Body of pancreas (tissue), 4 donors: Measurements from ENCODE around the gene EDEM2. TPM values are rescaled to one million over a fixed set of nuclear protein-coding genes. Genes with fewer than 3 reads are reported as not detected.

Experiments used
- ATAC-seq: fragments of 150-250 bp; one replicate; pipeline ENCODE4 v1.9.1; 2016
- DNase-seq, 4 donors: peaks; one replicate each; pipeline ENCODE4 v3.0.0-alpha.2; 2019
- H3K27ac ChIP-seq, 4 donors: fragments of 200-600 bp; sonication (generic); 1 replicate in 3 of 4; 2 replicates in 1 of 4; pipeline versions ENCODE4 v1.5.1 to v1.6.1; 2016 to 2019; ENCODE audit warnings: mild to moderate bottlenecking in 1 of 4, mixed read lengths in 1 of 4, moderate library complexity in 1 of 4
- H3K27me3 ChIP-seq, 2 donors: fragments of 200-600 bp; sonication (generic); one replicate each; pipeline ENCODE4 v1.6.0; 2016; ENCODE audit warnings: mild to moderate bottlenecking in 1 of 2
- H3K36me3 ChIP-seq, 2 donors: fragments of 200-600 bp; sonication (generic); replicated peaks in 1 of 2; 2 replicates each; pipeline ENCODE4 v1.5.1; 2016; ENCODE audit warnings: low read depth in 2 of 2; ENCODE audit not compliant: insufficient read depth in 1 of 2
- H3K4me1 ChIP-seq: fragments of 200-600 bp; sonication (generic); one replicate; pipeline ENCODE4 v1.6.0; 2016
- H3K4me3 ChIP-seq, 2 donors: fragments of 200-600 bp; sonication (generic); 1 replicate in 1 of 2; 2 replicates in 1 of 2; pipeline ENCODE4 v1.5.1; 2016 to 2019
- H3K9me3 ChIP-seq, 3 donors: fragments of 200-600 bp; sonication (generic); 1 replicate in 2 of 3; 2 replicates in 1 of 3; pipeline ENCODE4 v1.5.1; 2016
- POLR2A ChIP-seq, 3 donors: fragments of 450-650 bp; IDR thresholded peaks; one replicate each; pipeline ENCODE4 v1.6.1; 2016; ENCODE audit warnings: antibody characterized with exemption in 3 of 3, mild to moderate bottlenecking in 2 of 3
- WGBS, 2 donors: methylation state at CpG; one replicate each; pipeline ENCODE4 v1.1.5; 2017; 5-methylcytosine and 5-hydroxymethylcytosine counted together
- intact Hi-C: fragments of 100-400 bp; cut with DNase I; formaldehyde crosslinking; loops from one replicate; pipeline ENCODE4 v1.15.1; 2023
- total RNA-seq, 2 donors: library from RNA; depleted of rRNA; stranded (reverse); fragments of >200 nt; gene quantifications; one replicate each; pipeline ENCODE4 v1.1.0, GENCODE V29; 2016
- TF ChIP-seq, protein P1 (sequence below), 7 experiments: fragments of 450-650 bp in 4 of 7; fragments of 200-600 bp in 3 of 7; sonication (generic) in 3 of 7; IDR thresholded peaks; one replicate each; pipeline ENCODE4 v1.5.1; 2016 to 2019; ENCODE audit warnings: antibody characterized with exemption in 7 of 7

Gene EDEM2
- total RNA-seq, 2 donors from 2014 or later, result 18.1 to 24.6 TPM

DNA sequence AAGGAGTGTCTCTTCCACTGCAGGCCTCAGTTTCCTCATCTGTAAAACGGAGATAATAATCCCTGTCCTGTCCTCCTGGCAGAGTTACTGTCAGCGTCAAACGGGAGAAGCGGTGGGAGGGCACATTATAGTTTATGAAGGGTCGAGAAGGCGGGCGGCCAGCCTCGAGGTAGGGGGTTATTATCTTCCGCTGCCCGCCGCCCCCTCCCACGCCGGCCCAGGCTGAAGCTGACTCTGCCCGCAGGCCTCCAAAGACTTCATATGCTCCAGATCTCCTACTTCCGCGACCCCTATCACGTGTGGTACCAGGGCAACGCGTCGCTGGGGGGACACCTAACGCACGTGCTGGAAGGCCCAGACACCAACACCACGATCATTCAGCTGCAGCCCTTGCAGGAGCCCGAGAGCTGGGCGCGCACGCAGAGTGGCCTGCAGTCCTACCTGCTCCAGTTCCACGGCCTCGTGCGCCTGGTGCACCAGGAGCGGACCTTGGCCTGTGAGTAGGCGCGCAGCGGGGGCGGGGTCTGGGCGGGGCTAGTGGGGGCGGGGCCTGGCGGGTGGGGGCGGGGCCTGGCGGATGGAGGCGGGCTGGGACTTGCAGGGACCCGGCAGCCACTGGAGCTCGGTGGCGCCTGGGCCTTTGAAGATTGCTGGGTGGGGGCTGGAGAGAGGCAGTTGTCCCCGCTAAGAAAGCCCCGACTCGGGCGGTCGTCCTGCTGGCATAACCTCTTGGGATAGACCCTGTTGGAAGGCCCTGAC lies 27.5 kb upstream of the EDEM2 start:
- Histone ChIP-seq H3K27ac (no peak overlapping the region), H3K4me3 (no peak overlapping the region), H3K27me3 (no peaks in the 10 kb centered on the region), H3K36me3 (no peaks in the 10 kb centered on the region), H3K9me3 (no peaks in the 10 kb centered on the region), H3K4me1 (peaks cover 16% of the 10 kb centered on the region)
- intact Hi-C loops, result no loop called here
- TF ChIP-seq, protein P1, sequence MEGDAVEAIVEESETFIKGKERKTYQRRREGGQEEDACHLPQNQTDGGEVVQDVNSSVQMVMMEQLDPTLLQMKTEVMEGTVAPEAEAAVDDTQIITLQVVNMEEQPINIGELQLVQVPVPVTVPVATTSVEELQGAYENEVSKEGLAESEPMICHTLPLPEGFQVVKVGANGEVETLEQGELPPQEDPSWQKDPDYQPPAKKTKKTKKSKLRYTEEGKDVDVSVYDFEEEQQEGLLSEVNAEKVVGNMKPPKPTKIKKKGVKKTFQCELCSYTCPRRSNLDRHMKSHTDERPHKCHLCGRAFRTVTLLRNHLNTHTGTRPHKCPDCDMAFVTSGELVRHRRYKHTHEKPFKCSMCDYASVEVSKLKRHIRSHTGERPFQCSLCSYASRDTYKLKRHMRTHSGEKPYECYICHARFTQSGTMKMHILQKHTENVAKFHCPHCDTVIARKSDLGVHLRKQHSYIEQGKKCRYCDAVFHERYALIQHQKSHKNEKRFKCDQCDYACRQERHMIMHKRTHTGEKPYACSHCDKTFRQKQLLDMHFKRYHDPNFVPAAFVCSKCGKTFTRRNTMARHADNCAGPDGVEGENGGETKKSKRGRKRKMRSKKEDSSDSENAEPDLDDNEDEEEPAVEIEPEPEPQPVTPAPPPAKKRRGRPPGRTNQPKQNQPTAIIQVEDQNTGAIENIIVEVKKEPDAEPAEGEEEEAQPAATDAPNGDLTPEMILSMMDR (IDR thresholded peaks at IDR 0.05), result no peak
- TF ChIP-seq POLR2A (IDR thresholded peaks at IDR 0.05), result no peak
- WGBS, 2 donors, result 60 to 74% methylated on average over 21 to 36 of the region's 49 CpGs
- peak; percentile 45 to 67 (median 61) for DNase-seq
- peak; percentile 50 for ATAC-seq

DNA sequence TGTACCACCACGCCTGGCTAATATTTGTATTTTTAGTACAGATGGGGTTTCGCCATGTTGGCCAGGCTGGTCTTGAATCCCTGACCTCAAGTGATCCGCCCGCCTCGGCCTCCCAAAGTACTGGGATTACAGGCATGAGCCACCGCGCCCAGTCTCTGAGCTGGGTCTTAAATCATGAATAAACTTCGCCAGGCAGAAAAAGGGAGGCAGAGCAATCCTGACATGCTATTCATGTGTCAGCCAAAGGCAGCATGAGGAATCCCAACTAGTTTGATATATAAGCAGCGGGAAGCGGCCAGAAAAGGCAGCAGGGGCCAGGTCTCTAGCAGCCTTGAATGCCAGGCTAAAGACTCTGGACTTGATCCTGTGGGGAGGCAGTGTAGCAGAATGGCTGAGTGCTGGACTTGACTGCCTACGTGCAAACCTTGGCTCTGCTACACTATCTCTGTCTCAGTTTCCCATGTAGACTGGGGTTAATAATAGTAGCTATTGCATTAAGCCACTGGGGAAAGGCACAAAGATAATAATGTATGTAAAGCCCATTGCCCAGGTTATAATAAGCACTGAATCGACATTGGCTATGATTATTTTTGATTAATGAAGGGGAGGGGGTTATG lies 26.5 kb upstream of the EDEM2 start:
- Histone ChIP-seq H3K9me3 (no peaks in the 10 kb centered on the region), H3K27ac (no peak overlapping the region), H3K36me3 (no peaks in the 10 kb centered on the region), H3K27me3 (no peaks in the 10 kb centered on the region), H3K4me1 (peaks cover 11% of the 10 kb centered on the region), H3K4me3 (no peak overlapping the region)
- TF ChIP-seq POLR2A (IDR thresholded peaks at IDR 0.05), result no peak
- TF ChIP-seq, protein P1 (IDR thresholded peaks at IDR 0.05), result no peak
- intact Hi-C loops, result no loop called here
- ATAC-seq, result no peak
- 94 to 95% methylated on average over 11 to 12 of the region's 12 CpGs for WGBS, 2 donors
- no peak for DNase-seq

DNA sequence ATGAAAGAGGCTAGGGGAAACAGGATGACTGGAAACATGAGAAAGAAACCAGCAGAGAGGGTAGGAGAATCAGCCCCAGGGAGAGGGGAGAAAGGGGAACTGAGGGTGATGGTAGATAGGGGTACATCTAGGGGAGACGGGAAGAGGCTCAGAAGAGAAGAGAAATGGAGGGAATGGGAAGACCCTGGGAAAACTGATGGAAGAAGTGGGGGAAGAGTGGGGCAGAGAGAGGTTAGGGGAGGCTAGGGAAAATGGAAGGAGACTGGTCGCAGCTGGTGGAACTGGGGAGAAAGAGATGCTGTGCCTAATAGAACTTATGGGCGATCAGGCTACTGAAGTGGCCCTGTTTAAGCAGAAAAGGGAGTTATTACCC lies 25.3 kb upstream of the EDEM2 start:
- DNase-seq, result no peak
- 81 to 85% methylated on average over 3 of the region's 3 CpGs for WGBS, 2 donors
- H3K27me3 ChIP-seq, result no peaks in the 10 kb centered on the region

DNA sequence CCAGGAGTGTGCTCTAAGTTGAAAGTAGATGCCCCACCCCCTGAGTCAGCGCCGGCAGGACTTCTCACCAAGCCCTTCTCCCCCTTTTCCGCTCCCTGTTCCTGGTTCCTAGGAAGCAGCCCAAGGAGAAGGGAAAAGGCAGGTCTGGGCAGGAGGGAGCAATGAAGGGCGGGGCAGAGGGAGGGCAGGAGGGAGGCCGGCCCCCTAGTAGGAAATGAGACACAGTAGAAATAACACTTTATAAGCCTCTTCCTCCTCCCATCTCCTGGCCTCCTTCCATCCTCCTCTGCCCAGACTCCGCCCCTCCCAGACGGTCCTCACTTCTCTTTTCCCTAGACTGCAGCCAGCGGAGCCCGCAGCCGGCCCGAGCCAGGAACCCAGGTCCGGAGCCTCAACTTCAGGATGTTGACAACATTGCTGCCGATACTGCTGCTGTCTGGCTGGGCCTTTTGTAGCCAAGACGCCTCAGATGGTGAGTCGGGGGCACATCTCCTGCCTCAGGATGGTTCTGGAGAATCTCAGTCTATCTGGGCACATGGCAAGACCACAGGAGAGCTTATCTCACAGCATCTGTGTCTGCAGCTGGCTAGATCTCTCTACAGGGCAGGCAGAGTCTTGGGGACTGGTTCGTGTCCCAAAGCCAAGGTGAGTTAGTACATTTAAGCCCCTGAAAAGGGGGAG lies 24.8 kb upstream of the EDEM2 start, which contains the start of gene PROCR:
TSS of gene PROCR (plus strand) at position 320 of the 681 bp plus-strand sequence. CDS start at position 403, 83 bp downstream.
- WGBS, 2 donors, result 4 to 5% methylated on average over 16 of the region's 16 CpGs
- H3K36me3 ChIP-seq, result no peaks in the 10 kb centered on the region
- TF ChIP-seq, protein P1 (IDR thresholded peaks at IDR 0.05), result no peak
- no peak for TF ChIP-seq POLR2A (IDR thresholded peaks at IDR 0.05)
- H3K27ac ChIP-seq, result peak within 1 kb of the TSS in 3 of 4 donors; percentile 23 to 39 (median 35)
- H3K9me3 ChIP-seq, result no peaks in the 10 kb centered on the region
- DNase-seq (peak; percentile 64 to 81 (median 76)), ATAC-seq (peak; percentile 78)
- H3K4me3 ChIP-seq, result no peak within 1 kb of the TSS
- no peaks in the 10 kb centered on the region for H3K27me3 ChIP-seq
- peaks cover 11% of the 10 kb centered on the region for H3K4me1 ChIP-seq
- intact Hi-C loops, result no loop called here

More for the DNA sequence above, 25.3 kb upstream of the EDEM2 start:
- H3K27ac ChIP-seq, result peak overlapping the region in 3 of 4 donors; percentile 23 to 39 (median 35)
- no peaks in the 10 kb centered on the region for H3K36me3 ChIP-seq
- H3K4me1 ChIP-seq, result peaks cover 11% of the 10 kb centered on the region
- no peaks in the 10 kb centered on the region for H3K9me3 ChIP-seq
- no peak for ATAC-seq
- no peak overlapping the region for H3K4me3 ChIP-seq
- intact Hi-C loops, result no loop called here
- TF ChIP-seq, protein P1 (IDR thresholded peaks at IDR 0.05), result no peak
- TF ChIP-seq POLR2A (IDR thresholded peaks at IDR 0.05), result no peak
